Activated effector memory CD4-positive, alpha-beta T cell treated with Interleukin-2 at 50 U/mL for 16 hours (primary cell): ENCODE measurements around the gene UMODL1.
A peak's percentile ranks its signal among the peaks of the same experiment; 100 is the strongest.
"Not testable (repeated sequence)": the region's sequence is repeated elsewhere in the genome, so short reads cannot be mapped to it uniquely, and the experiment has no call there.

Experiments used
- DNase-seq: peaks from one replicate; pipeline ENCODE4 v3.0.0-alpha.2; 2020

UMODL1 gene

DNA sequence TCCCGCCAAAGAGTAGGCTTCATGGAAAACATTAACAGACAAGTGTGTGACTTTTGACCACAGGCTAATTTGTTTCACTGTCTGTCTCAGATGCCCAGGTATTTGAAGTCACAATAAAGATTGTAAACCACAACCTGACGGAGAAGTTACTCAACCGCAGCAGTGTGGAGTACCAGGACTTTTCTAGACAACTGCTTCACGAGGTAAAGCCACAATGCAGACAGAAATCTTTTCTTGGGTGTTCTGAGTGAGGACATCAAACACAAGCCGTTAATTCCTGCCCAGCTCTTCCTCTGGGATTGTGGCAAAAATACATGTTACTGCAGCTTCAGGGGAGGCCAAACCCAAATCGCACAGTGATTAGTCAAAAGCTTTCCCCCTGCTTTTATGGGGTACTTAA, 31.0 kb downstream of the UMODL1 start:
- no peak for DNase-seq

DNA sequence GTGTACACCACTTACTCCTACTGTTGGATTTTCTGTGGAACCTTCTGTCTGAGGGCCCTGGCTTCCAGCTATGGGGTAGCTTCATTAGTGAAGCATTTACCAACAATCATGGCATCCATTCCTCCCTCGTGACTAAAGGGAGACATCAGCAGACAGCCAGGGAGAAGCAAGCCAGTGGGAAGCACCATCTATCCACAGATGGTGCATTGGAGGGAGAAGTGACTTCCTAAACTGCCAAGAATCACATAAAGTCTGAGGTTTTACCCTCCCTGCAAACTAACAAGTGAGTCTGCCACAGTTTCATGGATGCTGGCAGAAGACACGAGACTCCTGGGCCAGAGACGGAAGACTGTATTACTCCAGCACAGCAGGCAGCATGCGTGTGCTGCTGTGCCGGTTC, 31.4 kb downstream of the UMODL1 start:
- no peak for DNase-seq

DNA sequence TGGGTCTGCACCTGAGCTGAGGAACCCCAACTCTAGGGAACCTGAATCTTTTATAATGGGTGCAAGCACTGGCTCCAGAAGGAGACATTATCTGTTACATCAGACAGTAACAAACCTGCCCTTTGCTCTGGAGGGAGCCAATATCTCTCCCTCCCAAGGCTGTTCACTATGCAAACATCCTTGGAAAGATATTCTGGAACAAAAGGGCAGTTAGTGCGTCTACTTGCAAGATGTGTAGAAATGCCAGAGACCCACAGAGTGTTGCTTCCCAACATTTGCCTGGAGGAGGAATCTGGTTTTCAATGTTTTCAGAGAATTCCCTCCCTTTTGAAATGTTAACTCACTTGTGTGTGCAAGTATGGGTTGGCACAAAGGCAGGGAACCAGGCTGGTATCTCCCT, 31.9 kb downstream of the UMODL1 start:
- no peak for DNase-seq

DNA sequence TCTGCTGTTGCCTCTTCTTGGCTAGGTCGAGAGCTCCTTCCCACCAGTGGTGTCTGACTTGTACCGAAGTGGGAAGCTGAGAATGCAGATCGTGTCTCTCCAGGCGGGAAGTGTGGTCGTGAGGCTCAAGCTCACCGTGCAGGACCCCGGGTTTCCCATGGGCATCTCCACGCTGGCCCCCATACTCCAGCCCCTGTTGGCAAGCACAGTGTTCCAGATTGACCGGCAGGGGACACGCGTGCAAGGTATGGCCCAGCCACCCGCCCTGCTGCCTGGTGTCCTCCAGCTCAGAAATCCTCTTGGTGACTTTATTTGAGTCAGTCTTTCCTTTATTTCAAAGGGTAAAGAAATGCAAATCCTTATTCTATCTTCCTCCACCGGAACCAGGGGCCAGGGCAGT, 32.7 kb downstream of the UMODL1 start:
- no peak for DNase-seq

DNA sequence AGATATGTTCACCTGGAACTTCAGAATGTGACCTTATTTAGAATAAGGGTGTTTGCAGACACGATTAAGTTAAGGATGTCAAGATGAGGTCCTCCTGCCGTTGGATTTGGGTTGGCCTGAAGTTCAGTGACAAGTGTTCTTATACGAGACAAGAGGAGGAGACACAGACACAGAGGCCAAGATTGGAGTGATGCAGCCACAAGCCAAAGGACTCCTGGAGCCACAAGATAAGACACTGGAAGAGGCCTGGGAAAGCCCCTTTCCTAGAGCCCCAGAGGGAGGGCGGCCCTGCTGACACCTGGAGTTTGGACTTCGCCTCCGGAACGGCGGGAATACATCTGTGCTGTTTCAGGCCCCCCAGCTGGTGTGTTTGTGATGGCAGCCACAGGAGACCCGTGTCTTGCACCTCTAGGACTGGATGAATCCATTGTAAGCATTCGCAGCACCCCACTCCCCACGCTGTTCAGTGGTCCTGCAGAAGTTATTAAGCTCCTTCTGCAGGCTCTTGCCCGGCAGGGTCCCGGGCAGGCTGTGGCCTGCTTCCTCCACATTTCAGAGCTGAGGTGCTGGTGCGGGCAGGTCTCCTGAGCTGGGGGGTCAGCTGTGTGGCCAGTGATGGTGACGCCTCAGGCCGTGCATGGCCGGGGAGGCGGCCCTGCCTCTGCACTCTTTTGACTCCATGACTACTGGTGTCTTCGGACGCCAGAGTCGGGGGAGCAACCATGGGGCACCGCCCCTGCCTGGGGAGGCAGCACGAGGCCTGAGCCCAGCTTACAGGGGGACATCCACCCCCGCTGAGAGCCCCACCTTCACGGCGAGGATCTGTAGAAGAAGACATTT, 34.6 kb downstream of the UMODL1 start:
- no peak for DNase-seq

DNA sequence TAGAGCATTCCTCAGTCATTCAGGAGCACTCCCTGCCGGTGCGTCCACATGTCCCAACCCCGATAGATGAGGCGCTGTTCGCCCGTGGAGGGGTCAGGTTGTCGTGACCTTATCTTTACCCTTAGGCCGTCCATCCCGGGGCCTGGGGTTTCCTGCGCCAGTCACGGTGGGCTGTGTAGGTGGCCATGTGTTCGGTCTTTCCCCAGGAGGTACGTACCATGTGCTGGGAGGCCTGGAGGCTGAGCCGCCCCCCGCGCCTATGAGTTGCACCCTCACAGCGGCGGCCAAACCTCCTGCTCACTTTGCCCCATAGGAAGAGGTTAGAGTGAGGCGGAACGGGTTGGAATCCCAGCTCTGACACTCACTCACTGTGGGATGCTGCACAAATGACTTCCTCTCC, 35.3 kb downstream of the UMODL1 start:
- no peak for DNase-seq

DNA sequence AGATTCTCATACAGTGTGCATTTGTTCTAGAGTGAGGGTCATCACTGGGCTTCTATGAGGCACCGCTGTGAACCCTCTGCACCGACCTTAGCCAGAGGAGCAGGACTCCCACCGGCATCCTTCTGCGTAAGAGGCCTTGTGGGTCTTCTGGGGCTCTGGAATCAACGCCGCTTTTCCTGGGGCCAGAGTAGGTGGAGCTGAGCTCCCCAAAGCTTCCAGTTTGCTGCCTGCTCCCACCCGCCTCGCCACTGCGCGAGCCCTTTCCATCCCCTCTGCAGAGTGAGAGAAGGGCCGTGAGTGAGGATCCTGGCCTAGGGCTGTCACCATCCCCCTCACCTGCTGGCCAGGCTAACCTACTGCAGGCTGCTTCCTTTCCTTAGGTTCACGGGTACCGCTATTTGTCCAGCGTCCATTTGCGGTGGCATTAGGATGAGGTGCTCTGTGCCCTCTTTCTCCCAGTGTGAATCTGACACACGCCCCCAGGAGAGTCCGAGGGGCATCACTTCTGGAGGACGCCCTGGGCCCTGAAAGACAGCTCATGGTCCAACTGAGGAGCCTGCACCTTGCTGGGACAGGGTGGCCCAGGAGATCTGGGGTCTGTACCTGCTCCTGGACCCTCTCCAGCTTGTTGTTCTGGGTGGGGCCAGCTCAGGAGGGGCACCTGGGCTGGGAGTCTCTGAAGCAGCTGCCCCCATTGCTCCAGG, 36.2 kb downstream of the UMODL1 start:
- DNase-seq = no peak

DNA sequence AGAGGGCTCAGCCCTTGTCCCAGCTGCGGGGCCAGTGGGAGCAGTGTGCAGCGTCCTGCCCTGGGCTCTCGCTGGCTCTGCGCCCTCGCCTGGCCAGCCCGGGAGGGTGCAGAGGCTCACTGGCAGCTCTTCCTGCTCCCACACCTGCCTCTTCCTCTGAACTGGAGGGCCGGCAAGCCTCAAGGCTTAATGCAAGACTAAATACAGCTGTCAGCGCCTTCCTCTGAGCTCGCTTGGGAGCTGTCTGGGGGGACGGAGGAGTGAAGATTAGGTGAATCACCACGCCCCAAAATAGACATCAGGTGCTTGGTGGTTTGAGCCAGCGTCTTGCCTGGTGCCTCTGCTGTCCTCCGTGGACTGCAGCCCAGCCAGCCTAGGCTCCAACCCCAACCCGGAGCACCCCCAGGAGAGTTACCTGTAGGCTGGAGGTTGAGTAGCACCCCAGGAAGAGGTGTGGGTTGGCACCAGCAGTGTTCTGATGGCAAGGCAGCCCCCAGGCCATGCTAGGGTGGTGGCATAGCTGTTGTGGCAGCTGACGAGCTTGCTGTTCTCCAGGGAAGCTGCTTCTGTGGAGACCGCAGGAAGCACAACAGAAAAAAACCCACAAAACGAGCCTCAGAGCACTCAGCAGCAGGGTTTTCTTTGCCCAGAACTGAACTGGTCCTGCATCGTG, 36.9 kb downstream of the UMODL1 start:
- DNase-seq = peak; percentile 52

DNA sequence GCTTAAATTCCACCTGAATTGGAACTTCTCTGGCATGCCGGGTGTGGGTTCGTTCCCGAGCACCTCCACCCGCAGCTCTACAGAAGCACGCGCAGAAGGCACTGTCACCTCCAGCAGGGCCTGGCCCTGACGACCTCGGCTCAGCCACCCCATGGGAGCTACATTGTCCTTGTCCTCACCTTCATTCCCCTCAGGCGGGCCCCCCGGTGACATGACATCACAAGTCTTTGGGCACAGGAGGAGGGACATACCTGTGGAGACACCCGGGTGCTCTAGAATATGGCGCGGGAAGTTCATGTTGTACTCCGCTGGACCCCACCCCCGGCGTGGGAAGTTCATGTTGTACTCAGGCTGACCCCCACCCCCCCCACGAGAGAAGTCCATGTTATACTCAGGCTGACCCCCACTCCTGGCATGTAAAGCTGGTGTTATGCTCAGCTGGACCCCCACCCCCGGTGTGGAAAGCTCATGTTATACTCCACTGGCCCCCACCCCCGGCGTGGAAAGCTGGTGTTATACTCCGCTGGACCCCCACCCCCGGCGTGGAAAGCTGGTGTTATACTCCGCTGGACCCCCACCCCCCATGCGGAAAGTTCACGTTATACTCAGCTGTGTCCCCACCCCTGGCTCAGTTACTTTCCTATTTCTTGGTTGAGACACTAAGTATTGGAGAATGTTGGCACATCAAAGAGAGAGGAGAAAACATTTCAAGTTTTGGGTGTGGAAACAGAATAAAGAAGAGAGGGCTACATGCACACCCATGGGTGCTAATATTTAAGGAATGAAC, 37.6 kb downstream of the UMODL1 start:
- no peak for DNase-seq

DNA sequence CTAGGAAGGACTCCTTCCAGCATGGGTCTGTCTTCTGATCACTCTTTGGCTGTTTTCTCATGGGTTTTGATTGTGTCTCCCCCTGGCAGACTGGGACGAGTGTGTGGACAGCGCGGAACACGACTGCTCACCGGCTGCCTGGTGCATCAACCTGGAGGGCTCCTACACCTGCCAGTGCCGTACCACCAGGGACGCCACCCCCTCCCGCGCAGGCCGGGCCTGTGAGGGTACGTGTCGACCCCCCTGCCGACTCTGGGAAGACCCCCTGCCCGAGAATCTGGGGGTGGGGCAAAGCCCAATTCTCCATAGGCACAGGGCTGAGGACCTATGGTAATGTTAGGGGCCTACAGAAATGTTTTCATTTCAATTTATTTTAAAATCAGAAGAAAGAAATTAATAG, 38.4 kb downstream of the UMODL1 start:
- DNase-seq = no peak

DNA sequence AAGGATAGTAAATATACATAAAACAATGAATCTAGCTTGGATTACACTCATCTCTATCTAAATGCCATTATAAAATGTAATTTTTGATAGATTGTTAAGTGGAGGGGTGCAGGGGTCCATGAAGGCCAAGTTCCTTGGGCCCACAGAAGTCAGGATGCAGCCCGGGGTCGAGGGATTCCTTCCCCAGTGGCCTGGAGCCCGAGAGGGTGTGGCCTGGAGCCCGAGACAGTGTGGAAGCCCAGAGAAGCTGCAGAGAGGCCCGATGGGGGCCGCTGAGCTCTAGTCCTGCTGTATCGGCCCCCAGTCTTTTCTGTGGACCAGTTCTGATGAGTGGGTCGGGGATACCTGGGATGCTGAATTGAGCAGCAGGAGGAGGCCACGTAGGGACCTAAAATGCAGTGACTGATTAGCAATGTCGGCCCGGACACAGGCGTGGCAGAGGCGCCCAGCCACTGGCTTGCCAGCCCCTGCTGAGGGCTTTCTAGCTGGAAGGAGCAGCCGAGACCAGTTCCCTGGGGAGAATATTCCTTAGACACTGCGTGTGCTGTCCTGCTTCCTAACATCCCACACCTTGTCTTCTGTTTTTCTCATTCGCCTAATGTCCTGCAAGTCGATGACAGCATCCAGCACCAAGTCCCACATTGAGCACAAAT, 38.9 kb downstream of the UMODL1 start:
- DNase-seq = no peak

DNA sequence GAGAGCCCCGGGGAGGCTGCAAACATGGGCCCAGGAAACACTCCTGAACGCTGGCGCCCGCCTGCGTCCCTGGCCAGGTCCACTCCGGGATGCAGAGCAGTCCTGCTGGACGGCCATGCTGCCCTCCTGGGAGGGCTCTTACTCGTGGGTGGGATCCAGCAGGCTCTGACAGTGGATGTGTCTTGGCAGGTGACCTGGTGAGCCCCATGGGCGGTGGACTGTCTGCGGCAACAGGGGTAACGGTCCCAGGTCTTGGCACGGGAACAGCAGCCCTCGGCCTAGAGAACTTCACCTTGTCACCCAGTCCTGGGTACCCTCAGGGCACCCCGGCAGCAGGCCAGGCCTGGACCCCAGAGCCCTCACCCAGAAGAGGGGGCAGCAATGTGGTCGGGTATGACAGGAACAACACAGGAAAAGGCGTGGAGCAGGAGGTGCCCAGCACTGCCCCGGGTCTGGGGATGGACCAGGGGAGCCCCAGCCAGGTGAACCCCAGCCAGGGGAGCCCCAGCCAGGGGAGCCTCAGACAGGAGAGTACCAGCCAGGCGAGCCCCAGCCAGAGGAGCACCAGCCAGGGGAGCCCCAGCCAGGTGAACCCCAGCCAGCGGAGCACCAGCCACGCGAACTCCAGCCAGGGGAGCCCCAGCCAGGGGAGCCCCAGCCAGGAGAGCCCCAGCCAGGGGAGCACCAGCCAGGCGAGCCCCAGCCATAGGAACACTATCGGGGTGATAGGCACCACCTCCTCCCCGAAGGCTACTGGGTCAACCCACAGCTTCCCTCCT, 39.8 kb downstream of the UMODL1 start:
- no peak for DNase-seq

DNA sequence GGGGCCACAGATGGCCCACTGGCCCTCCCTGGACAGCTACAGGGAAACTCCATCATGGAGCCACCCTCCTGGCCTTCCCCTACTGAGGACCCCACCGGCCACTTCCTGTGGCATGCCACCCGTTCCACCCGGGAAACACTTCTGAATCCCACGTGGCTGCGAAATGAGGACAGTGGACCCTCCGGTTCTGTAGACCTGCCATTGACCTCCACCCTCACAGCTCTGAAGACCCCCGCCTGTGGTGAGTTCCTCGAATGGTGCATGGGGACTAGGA, 40.3 kb downstream of the UMODL1 start:
- DNase-seq = no peak

DNA sequence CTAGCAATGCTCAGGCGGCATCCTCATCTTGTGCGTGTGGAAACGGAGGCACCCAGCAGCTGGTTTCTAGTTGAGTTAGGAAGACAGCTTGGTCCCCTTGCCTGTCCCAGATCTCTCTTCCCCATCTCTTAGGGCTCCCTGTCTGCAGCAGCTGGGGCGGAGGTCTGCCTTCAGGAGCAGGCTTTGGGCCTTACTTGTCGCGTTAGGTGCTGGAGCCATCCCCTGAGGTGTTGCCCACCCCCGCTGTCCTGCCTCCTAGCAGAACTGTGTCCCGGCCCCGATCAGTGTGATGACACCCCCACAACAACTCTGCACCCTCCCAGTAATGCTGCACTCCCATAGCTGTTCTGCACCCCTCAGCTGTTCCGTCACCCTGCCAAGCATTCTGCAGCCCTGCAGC, 40.7 kb downstream of the UMODL1 start:
- no peak for DNase-seq

DNA sequence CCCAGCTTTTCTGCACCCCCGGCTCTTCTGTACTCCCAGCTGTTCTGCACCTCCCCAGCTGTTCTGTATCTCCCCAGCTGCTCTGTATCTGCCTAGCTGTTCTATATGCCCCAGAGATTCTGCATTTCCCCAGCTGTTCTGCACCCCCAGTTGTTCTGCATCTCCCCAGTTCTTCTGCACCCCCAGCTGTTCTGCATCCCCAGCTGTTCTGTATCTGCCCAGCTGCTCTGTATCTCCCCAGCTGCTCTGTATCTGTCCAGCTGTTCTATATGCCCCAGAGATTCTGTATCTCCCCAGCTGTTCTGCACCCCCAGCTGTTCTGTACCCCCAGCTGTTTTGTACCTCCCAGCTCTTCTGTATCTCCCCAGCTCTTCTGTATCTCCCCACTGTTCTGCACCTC, 41.1 kb downstream of the UMODL1 start:
- DNase-seq = no peak

DNA sequence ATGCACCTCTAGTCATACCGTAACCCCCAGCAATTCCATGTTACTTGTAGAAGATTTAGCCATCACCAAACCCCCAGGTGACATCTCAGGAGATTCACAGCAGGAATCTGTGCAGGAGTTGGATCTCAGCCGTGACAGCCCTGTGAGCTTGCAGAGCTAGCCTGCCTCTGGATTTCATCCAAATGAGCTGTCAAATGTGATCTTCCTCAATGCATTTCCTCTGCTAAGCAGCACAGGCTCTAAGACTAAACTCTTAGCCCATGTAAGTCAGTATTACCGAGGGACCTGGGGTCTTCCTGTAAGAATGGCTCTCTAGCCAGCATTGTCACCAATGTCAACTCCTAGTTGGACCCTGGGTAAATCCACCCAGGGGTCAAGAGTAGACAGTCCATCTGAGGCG, 41.7 kb downstream of the UMODL1 start:
- no peak for DNase-seq

DNA sequence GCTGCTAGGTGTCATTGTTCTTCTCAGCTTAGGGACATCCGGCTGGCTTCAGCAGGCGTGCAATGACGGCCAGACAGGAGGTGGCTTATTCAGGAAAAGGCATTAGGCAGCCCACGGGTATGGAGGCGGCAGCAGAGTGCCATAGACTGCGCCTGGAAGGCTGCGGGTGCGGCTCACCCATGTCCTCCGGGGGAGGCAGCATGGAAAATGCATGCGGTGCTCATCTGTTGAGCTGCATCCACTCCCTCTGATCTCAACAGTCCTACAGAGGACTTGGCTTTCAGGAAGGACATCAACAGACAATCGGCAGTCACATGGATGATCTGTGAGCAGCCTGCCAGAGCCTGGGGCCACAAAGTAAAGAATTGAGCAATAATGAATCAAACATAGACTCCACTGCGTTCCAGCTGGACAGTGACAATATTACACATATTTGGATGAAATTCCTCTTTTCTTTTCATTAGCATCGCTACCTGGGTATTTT, 42.9 kb downstream of the UMODL1 start:
- DNase-seq = no peak

DNA sequence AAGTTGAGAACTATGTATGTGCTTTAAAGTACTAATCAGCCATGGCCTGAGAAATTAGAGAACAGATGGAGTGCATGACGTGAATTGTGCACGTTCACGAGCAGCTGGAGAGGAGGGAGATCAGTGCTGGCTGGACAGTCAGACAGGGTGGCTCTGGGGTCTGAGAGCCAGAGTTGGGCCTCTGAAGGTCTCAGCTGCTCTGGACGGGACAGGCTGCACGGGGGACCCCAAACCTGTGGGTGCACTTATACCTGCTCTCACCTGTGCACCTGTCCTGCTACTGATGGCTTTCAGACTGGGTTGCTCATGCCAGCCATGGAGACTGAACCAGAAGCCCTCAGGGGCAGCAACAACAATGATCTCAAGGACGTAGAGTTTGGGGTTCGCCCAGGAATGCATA, 43.5 kb downstream of the UMODL1 start:
- DNase-seq = no peak

DNA sequence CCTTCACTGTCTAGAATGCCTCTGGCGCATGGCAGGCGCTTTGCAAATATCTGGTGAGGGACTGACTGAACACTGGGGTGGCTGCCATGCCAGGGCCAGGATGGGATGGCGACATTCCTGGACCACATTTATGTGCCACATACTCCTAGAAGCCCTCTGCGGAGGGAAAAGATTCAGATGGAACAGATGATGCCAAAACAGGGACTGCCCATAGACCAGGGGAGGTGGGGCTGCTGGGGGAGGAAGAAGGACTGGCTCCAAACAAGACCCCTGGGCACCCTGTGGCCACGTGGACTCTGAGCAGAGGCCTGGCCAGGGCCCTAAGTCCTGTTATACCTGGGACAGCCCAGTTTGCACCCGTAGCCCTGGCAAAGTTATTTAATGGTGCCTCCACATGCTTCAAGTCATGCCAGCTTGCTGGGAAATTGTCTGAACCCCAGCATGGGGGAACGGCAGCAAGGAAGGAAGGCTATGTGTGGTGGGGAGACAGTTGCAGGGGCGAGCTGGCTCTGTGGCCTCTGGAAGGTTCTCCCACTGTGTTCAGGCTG, 44.1 kb downstream of the UMODL1 start:
- DNase-seq = no peak

DNA sequence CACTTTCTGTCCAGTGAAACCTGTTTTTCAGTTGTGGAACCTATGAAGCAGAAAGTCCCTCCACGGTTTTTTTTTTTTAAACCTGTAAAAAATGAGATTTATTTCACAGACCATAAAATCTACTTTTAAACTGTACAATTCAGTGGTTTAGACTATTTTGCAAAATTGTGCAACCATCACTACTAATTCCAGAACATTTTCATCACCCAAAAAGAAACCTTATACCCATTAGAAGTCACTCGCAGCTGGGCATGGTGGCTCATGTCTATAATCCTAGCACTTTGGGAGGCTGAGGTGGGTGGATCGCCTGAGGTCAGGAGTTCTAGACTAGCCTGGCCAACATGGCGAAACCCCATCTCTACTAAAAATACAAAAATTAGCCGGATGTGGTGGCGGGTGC, 45.4 kb downstream of the UMODL1 start:
- not testable (repeated sequence) for DNase-seq

DNA sequence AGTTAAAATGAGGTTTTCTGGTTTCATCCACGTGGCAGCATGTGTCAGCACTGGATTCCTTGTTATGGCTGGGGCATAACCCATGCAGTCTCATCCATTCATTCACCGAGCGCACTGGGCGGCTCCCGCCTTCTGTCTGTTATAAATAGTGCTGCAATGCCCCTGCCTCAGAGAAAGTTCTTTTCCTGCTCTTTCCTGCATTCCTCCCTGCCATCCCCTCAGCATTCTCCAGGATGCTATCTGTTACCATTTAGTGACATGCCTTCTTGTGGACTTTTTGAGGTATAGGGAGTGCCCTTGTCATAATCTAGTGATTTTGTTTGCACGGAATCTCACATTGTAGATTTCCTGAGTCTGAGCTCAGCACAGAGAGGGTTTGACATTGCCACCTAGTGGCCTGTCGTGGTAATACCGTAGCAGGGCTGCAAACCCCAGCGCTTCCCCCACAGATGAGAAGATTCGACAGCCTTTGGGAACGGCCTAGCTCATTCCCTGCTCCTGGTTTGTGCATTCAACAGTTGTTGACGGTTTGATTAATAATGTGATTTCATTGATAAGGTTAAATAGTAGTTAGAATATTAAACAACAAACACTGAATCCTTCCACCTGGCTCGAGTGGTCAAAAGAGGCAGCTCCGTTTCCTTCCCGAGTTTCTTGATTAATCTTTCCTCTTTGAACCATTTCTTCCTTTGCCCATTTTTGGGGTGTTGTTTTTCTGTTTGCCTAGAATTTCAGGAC, 46.3 kb downstream of the UMODL1 start:
- DNase-seq = peak; percentile 61
